HG02642 (cell line): ENCODE results near the gene CREB3L2.
"Not testable (repeated sequence)": the region's sequence is repeated elsewhere in the genome, so short reads cannot be mapped to it uniquely, and the experiment has no call there.

Source experiments
- ATAC-seq: cut with Tn5 transposase; IDR thresholded peaks from one replicate; pipeline ENCODE4 v1.9.1; 2021; ENCODE audit warnings: mild to moderate bottlenecking; ENCODE audit not compliant: unreplicated experiment, poor library complexity

CREB3L2 gene

DNA sequence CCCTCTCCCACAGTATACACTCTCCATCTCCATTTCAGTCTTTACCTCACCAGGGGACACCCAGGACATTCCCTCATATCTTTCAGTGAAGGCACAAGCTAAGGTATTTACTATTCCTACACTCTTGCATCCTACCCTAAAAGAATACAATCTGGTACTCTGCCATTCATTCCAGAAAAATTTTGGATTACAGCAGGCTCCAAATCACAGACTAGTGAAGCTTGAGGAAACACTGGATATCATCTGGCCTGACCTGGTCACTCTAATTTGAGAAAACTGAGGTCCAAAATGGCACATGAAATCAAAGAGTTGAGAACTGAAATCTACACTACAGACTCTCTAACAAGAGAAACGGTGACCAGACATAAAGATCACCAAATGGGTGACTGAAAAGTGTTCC is 61.7 kb downstream of the CREB3L2 start:
- ATAC-seq, result no peak

DNA sequence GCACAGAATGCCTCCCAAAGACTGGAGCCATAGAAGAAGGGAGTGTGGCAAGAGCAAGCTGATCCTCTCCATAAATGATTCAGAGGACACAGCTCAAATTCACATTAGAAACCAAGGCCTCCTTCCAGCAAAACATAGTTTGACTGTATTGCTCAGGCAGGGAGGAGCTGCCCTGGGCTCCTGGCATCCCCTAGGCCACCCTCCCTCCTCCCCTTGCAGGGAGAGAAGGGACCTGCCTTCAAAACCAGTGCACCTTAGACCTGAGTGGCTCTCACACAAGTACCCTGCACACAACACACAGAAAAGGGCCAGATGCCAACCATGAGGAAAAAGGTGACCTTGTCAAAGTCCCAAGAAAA is 64.7 kb downstream of the CREB3L2 start:
- no peak for ATAC-seq

DNA sequence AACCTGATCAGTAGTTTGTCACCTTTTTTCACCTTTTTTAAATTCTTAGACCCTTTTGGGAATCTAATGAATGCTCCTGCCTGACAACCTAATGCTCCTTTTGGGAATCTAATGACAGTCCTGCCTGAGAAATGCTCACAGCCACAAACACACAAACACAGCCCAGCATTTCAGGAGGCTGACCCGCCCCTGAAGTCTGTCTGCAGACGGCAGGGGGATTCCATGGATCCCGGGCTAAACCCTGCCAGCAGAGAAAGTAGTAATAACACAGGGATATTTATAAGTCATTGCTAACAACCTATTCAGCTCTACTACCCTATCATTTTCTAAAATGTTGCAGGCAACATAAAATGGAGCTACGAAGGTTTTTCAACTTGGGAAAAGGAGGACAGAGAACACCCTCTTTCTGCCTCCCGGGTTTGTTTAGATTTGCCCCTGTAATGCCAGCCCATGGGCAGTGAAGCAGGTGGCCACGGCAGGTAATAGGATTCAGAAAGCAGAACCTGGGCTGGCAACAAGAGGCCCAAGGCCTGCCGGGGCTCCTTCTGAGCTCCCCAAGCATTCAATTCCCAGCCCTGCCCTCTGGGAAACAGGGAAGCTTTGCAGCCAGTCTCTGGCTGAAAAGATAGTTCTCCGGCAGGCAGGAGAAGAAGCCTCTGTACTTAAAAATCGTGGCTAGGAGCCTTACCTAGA is 65.2 kb downstream of the CREB3L2 start:
- no peak for ATAC-seq

DNA sequence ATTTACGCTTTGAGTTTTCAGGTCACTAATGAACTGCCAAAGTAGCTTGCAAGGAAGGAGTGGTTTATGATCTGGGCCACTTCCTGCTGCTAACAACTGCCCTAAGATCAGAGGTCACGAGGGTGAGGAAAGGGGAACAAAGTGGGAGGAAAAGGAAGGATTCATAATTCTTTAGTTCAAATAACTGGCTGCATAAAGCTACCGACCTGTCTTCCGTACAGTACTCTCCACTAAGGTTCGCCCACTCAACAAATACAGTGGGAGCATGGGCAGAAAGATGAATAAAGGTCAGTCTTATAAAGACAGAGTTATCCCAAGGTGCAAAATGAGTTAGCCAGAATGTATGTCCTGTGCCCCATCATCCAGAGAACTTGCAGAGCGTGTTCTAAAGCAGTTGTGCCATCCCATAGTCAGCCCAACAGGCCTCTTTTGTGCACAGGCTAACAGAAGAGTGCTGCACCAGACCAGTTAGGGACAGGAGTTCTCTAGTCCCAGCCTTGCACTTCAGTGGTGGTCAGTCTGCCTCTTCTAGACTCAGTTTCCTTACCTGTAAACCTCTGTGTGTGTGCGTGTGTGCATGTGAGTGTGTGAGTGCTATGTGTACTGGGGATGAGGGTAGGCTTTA is 65.9 kb downstream of the CREB3L2 start:
- peak; percentile 35 for ATAC-seq

DNA sequence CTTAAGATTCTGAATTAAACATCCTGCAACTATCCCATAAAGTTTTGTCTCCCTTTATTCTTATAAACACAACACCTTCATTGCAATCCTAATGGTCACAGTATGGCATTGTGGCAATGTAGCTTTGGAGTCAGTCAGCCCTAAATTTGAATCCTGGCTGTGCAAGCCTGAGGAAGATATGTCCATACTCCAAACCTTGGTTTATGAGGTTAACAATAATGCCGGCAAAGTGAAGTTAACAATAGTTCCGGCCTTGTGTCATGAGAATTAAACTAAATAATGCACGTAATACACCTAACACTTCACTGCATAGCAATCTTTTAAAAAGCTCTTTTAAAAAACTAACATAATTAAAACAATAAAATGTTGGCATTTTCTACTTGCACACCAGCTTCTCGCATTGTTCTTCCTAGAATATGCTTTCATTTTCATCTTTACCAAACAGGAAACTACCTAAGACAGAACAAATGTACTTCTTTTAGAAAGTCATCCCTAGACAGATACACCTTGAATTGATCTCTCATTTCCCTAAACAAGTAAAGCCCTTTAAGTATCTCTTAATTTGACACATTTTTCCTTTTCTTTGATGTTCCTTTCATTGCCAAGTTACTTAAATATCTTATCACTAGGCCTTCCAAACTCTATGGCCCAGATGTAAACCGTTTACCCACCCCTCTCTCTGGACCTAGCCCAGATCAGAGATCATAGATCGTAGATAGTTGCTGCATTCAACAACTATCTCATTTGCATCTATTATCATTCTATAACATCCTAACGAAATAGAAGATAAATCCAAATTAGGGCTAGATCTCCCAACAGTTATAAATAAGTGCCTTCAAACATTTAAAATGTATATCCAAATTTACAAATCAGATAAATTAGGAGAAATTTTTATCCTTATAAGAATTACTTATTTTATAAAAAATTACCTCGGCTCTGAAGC is 66.7 kb downstream of the CREB3L2 start:
- peak; percentile 75 for ATAC-seq

DNA sequence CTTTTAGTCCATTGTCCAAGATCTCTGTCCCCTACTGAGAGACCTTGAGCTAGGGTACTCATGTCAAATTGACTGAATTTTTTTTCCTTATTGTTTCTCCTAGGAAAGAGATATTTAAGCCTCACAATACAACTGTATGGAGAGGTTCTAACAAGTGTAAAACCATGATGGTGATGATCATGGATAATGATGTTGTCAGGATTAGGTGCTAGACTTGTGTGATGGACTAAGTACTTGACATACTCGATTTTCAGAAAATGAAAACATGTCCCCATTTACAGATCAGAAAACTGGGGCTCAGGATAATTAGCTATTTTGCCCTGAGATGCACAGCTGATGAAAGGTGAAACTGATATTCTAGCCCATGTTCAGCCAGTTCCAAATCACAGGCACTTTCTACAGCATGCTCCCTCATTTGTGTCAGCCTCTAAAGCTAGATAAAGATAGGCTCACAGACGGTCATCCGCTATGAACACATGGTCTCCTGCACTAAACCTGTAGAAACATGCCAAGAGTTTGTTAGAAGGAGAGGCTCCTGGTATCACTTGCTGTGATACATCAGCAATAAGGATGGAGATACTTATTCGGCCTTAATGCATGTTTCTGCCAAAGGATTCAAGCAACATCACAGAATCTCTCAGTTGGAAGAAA is 67.6 kb downstream of the CREB3L2 start:
- no peak for ATAC-seq

DNA sequence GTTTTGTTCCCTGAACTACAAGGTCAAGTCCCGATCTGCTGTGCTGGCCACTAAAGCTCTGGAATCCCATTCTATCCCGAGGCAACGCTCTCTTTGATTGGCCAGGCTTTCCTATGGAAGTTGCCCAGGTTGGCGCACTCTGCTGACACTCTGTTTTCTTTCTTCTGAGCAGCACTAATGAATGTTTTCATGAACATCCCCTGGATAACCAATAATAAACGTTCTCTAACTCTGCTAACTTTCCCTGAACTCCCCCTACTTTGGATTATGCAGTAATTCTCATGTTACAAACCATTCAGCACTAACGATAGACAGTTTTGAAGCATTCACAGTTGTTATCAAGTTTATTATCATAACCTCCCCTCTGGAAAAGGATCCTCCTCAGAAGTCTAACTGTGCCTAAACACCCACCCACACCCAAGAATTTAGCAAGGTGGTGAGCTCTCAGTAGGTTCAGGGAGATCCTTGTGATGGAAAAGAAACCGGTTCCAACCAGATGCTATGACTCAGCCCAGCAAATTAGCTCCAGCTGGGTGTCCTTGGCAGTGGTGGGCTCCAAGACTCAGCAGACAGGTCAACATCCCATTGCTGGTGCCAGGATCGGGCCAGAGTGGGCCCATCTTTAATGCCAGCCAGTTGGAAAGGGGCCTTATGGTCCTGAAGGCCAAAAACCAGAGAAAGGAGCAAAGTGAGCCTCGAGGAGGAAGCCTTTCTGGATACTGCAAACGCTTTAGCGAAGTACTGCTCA is 68.4 kb downstream of the CREB3L2 start:
- no peak for ATAC-seq

DNA sequence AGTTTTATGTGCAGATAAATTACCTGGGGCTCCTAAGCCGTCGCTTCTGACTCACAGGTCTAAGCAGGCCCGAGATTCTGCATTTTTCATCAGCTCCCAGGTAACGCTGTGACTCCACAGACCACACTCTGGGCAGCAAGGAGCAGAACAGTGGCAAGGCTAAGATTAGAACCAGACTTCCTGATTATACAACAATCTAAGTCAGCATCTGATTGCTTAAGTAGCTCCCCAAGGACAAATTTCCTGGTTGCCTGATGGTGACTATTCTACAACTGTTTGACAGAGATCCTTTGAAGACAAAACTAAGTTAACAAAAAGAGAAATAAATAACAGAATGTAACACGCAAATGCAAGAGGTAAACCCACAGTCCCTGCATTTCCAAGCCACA is 69.0 kb downstream of the CREB3L2 start:
- ATAC-seq, result no peak

DNA sequence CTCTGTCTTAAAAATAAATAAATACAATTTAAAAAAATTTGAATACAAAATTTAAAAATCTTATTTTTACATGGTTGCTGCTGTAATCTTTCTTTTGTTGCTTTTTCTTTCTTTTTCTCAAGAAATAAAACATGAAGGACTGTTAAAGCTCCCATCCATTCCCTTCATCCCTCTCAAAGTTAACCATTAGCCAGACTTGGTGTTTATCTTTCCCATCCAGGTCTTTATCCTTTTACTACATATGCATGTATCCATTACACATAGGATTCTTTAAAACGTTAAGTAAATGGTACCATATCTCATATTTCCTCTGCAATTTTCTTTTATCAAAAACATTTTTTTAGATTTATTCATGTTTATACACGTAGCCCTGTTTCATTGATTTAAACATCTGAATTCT is 70.1 kb downstream of the CREB3L2 start:
- ATAC-seq, result no peak

DNA sequence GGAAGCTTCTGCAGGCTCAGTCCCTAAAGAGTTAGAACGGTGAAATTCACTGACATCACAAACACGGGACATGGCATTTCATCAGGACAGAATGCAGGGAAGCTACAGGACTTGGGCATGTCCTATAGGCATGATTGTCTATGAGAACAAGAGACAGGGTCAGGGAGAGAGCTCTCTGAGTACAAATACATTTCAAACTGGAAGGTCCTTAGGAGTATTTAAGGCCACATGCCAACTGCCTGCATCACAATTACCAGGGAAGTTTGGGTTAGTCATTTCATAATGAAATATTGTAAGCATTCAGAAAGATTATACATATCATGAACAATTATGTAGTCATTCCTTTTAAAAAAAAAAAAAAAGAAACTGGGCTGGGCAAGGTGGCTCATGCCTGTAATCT is 71.3 kb downstream of the CREB3L2 start:
- no peak for ATAC-seq

DNA sequence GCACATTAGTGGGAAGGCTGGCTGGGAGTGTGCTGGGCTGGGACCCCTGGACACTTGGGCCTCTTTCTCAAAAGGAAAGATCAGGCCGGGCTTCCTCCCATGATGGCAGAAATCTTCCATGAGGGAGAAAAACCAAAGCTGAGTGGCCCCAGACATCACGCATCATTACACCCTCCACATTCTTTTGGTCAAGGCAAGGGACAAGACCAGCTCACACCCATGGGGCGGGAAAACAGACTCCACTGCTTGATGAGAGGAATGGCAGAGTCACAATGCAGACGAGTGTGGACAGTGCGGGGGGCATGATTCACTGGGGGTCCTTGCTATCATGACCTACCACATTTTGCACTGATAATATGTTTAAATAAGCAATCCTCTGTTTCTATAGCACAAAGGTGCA is 73.3 kb downstream of the CREB3L2 start:
- no peak for ATAC-seq

DNA sequence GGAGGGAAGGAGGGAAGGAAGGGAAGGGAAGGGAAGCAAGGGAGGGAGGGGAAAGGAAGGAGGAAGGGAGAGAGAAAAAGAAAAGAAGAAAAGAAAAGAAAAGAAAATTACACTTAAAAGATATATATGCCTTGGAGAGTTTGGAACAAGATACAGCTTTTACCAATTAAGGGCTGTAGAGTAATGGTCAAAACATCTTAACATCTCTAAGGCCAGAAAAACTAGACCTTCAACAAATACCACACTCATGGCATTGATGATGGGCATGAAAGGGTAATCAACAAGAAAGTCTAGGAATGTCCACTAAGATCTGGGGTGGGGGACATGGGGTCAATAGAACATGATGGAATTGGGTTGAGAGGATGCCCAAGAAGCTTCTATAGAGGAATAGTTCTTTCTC is 74.5 kb downstream of the CREB3L2 start:
- ATAC-seq, result no peak

DNA sequence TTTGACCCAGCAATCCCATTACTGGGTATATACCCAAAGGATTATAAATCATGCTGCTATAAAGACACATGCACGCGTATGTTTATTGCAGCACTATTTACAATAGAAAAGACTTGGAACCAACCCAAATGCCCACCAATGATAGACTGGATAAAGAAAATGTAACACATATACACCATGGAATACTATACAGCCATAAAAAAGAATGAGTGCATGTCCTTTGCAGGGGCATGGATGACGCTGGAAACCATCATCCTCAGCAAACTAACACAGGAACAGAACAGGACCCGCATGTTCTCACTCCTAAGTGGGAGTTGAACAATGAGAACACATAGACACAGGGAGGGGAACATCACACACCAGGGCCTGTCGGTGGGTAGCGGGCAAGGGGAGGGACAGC is 75.7 kb downstream of the CREB3L2 start:
- ATAC-seq, result not testable (repeated sequence)

DNA sequence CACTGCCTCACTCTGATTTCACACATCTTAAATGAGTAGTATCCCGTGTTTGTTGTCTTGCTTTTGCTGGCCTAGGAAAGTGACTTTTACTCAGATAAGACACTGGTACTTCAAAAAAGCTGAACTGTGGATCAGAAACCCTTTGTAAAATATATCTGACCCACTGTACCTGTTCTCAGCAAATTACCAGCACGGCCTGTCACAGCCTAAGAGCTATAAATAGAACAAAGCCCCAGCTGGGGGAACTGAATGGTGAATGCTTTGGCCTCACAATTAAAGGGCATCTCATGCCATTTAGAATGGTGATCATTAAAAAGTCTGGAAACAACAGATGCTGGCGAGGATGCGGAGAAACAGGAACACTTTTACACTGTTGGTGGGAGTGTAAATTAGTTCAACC is 76.1 kb downstream of the CREB3L2 start:
- ATAC-seq, result no peak

DNA sequence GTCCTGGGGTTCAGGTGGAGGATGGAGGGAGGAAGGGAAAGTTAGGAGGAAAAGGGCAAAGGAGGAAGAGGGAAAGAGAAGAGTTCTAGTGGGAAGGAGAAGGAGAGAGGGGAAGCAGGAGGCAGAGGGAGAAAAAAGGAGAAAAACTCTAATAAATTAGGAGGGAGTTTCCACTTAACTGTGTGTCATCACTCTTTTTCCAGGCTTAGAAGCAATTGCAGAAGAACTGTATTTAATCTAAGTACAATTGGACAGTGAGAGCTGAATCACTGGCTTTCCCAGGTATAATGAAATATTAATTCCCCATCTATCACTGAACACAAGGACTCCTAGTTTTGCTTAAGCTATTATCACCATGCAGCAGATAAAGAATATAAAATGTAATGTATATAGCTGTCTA is 76.8 kb downstream of the CREB3L2 start:
- ATAC-seq, result no peak

DNA sequence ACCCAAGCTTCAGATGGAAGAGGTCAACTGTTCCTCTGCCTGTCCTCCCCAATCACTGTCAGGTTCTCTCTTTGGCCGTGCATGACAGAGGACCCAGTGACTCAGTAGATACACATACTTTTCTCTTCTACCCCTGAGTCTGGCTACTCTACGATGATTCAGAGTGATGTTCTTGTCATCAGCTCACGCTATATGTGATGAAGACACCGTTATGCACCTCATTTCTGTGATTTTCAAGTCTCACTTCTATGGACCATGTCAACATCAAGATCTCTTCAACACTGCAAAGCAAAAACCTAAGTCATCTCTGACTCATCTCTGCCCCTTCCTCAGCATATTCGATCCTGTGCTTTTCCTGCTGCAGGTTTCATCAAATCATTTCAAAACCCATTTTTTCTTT is 78.5 kb downstream of the CREB3L2 start:
- ATAC-seq, result no peak

DNA sequence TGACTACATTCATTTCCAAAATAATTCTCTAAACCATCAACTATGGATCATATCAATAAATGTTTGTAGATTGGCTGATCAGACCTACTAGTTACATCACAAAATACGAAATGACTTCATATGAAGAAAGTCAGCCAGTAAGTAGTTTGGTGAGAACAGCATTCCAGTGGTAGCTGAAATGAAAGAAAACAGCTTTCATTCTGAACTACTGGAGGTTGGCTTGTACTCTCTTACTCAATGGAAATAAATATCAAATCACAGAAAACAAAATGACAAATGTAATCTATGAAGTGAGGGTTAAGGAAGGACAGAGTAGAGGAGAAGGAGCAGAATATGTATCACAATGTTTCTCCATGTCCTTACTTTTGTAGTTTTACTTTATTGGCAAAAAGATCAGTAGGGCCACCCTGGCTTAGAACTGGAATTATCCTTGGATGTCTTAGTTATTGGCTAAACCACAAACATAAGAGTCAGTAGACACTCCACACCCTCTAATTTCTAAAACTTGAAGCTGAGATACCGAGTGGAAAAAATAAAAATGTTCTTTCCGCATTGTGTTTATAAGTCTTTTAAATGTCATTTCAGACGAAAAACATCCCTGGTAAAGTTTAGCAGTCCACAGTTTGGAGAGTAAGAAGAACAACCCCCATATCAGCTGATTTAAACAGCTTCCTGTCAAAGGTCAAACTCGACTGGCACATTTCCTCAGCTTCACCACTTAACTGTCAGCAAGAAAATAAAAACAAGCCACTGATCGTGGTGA is 81.1 kb downstream of the CREB3L2 start:
- ATAC-seq, result no peak

DNA sequence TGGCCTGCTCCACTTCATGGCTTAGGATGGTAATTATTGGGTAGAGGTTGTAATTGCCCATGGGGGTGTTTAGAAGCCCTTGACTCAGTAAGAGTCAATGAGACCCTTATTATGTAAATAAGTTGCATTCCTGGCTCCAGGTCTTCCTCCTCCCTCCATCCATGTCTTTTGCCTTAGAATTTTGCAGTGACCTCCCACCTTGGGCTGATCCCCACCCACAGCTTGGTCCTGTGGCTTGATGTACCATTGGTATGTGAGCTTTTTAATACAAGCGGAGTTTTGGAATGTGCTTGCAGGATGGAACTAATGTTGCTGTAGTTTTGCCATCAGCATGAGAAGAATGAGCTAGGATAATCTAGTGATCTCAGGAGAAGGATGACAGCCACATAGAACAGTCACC is 81.9 kb downstream of the CREB3L2 start:
- ATAC-seq, result no peak

DNA sequence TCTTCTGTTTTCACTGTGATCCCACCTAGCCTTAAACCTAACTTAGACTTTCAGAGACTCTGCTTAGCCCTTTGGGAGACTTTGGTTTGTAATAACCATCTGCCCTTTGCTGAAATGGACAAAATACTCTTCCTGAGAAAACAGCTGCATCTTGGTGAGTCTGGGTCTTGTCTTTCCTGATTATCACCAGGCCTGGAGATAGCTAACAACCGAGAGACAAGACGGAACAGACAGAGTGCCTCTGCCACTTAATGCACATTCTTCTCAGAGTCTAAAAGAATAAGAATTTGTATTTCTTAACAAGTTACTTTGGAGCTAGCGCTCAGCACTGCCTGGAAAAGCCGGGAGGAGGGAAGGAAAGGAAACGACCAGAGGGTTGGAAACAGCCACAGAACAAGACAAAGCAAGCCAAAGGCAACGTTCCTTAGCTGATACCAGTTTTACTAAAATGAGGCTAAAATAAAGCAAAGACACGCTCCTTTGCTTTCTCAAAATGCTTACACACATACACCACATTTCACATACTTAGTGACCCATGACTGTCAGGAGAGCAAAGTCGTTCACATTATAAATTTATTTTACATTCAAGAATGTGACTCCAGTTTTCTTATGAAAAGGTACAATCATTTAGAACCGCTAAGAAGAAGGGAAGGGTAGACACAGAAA is 84.8 kb downstream of the CREB3L2 start:
- ATAC-seq, result no peak
